Fibroblast of lung (primary cell): ENCODE data around the gene TMEM74B. TPM values are rescaled to one million over a fixed set of nuclear protein-coding genes. Genes with fewer than 3 reads are reported as not detected.

Experiments
- DNase-seq, 2 donors: peaks; one replicate each; pipeline versions ENCODE4 v3.0.0 to v3.0.0-alpha.2; 2010; ENCODE audit warnings: low read depth in 2 of 2
- H2AFZ ChIP-seq: 2 replicates; pipeline ENCODE4 v1.5.1; 2012; ENCODE audit warnings: low read length, control low read depth, inconsistent platforms
- H3K27ac ChIP-seq: 2 replicates; pipeline ENCODE4 v1.5.1; 2011; ENCODE audit warnings: low read length, control low read depth; ENCODE audit not compliant: insufficient read depth
- H3K27me3 ChIP-seq: 2 replicates; pipeline ENCODE4 v1.5.1; 2011; ENCODE audit warnings: mild to moderate bottlenecking, low read length; ENCODE audit not compliant: control insufficient read depth, insufficient read depth
- H3K36me3 ChIP-seq: 2 replicates; pipeline ENCODE4 v1.5.1; 2011; ENCODE audit warnings: low read length; ENCODE audit not compliant: control insufficient read depth, insufficient read depth
- H3K4me1 ChIP-seq: 2 replicates; pipeline ENCODE4 v1.5.1; 2011; ENCODE audit warnings: low read length; ENCODE audit not compliant: control insufficient read depth, insufficient read depth; ENCODE audit errors: extremely low read depth
- H3K4me2 ChIP-seq: 2 replicates; pipeline ENCODE4 v1.5.1; 2011; ENCODE audit warnings: low read length, control low read depth; ENCODE audit not compliant: insufficient read depth; ENCODE audit errors: extremely low read depth
- H3K4me3 ChIP-seq, 4 experiments: fragments of 200-600 bp in 1 of 4; sonication (generic) in 1 of 4; replicated peaks in 1 of 4; 2 replicates each; pipeline ENCODE4 v1.5.1; 2011 to 2016; ENCODE audit warnings: low read length in 4 of 4, low read depth in 3 of 4, mild to moderate bottlenecking in 3 of 4, control low read depth in 2 of 4, inconsistent platforms in 1 of 4, mixed read lengths in 1 of 4; ENCODE audit not compliant: insufficient read depth in 1 of 4; ENCODE audit errors: control extremely low read depth in 1 of 4
- H3K79me2 ChIP-seq: 2 replicates; pipeline ENCODE4 v1.5.1; 2012; ENCODE audit warnings: mild to moderate bottlenecking, low read length, inconsistent platforms; ENCODE audit not compliant: control insufficient read depth, insufficient read depth
- H3K9ac ChIP-seq: 2 replicates; pipeline ENCODE4 v1.5.1; 2011; ENCODE audit warnings: mild to moderate bottlenecking, low read length, control low read depth; ENCODE audit not compliant: insufficient read depth
- H3K9me3 ChIP-seq: 2 replicates; pipeline ENCODE4 v1.5.1; 2012; ENCODE audit warnings: low read depth, low read length; ENCODE audit not compliant: control insufficient read depth, insufficient read depth
- H4K20me1 ChIP-seq: 2 replicates; pipeline ENCODE4 v1.5.1; 2011; ENCODE audit warnings: low read length; ENCODE audit not compliant: control insufficient read depth, insufficient read depth; ENCODE audit errors: extremely low read depth
- EZH2 ChIP-seq: IDR thresholded peaks from 2 replicates; pipeline ENCODE4 v1.5.1; 2012; ENCODE audit warnings: low read length, control low read depth, mild to moderate bottlenecking; ENCODE audit errors: missing control alignments
- polyA plus RNA-seq, 2 donors: library from polyadenylated mRNA; depleted of rRNA in 1 of 2; stranded (reverse) in 1 of 2; unstranded in 1 of 2; fragments of >200 nt; gene quantifications; 2 replicates each; pipeline ENCODE4 v1.2.1, GENCODE V29; 2011 to 2012; ENCODE audit warnings: missing spikeins in 1 of 2
- total RNA-seq: library from RNA; depleted of rRNA; stranded (reverse); fragments of >200 nt; gene quantifications from 2 replicates; pipeline ENCODE4 v1.2.1, GENCODE V29; 2014
- TF ChIP-seq, protein P1 (sequence below), 2 donors: IDR thresholded peaks in 1 of 2; conservative IDR thresholded peaks in 1 of 2; 1 replicate in 1 of 2; 2 replicates in 1 of 2; pipeline ENCODE4 v1.5.1; 2011 to 2012; ENCODE audit warnings: low read length in 2 of 2, control low read depth in 1 of 2, inconsistent platforms in 1 of 2, low read depth in 1 of 2, mild to moderate bottlenecking in 1 of 2

Gene TMEM74B
- total and polyA plus RNA-seq, 2 donors (not counting 1 experiment from before 2014, with no cell fraction given): not detected

DNA sequence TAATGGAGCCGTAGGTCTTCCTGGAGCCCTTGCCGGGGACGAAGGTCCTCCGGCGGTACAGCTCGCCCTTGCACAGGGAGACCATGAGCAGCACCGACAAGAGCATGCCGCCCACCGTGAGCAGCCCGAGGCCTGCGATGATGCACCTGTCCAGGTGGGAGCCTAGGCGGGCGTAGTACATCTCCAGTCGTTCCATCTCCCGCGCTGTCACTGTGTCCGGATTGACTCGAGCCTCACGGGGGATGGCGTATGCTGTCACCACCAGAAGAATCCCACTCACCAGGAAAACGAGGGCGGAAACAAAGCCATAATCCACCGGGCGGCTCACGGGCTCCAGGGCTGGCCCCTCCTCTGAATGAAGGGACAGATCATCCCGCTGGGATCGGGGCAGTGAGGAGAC is 3.8 kb downstream of the TMEM74B start:
- Histone ChIP-seq H3K36me3 (no peaks in the 10 kb centered on the region), H3K4me1 (no peaks in the 10 kb centered on the region), H3K79me2 (no peaks in the 10 kb centered on the region), H3K4me2 (no peak overlapping the region), H3K4me3 (no peak overlapping the region), H3K27ac (no peak overlapping the region), H3K9me3 (no peaks in the 10 kb centered on the region), H4K20me1 (no peaks in the 10 kb centered on the region), H2AFZ (no peak overlapping the region), H3K27me3 (peaks cover 30% of the 10 kb centered on the region), H3K9ac (no peak overlapping the region)
- TF ChIP-seq EZH2: no peak
- no peak for DNase-seq

DNA sequence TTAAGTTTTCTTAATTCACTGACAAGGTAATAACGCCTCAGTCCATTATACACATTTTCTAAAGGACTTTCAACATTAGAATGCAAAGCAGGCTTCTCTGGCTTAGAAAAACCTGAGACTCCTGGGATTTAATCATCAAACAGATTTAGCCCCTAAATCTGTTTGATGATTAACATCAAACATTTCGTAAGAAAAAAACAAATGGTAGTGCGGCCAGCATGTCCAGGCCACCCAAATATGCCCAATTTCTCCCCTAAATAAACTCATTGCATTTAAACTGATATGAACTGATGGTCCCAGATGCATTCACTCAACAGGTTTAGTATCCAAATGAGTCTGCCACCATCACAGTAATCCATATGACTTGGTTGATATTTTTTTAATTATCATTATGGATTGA is 6.2 kb downstream of the TMEM74B start:
- no peak for TF ChIP-seq EZH2
- H3K27me3 ChIP-seq: peaks cover 16% of the 10 kb centered on the region
- H3K4me1 ChIP-seq: no peaks in the 10 kb centered on the region
- H3K27ac ChIP-seq: no peak overlapping the region
- DNase-seq: no peak
- H2AFZ ChIP-seq: no peak overlapping the region
- H4K20me1 ChIP-seq: no peaks in the 10 kb centered on the region
- no peaks in the 10 kb centered on the region for H3K79me2 ChIP-seq
- no peaks in the 10 kb centered on the region for H3K9me3 ChIP-seq
- H3K4me3 ChIP-seq: no peak overlapping the region
- H3K4me2 ChIP-seq: no peak overlapping the region
- H3K9ac ChIP-seq: no peak overlapping the region
- H3K36me3 ChIP-seq: no peaks in the 10 kb centered on the region

DNA sequence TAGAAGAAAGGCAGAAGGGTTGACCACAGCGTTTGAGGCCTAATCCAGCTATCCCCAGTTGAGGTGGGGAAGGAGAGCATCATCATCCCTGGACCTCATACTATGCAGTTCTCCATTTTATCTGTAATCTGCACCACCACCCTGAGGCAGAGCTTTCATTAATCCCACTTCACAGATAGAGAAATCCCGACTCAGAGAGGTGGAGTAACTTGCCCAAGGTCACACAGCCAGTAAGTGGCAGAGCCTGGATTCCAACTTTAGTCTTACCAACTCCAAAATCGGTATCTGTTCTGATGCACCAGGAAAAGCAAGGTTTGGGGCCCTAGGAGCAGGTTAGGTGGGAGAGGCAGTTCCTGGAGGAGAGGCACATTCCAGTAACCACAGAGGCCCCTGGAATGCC is 6.7 kb downstream of the TMEM74B start:
- no peaks in the 10 kb centered on the region for H4K20me1 ChIP-seq
- H3K9ac ChIP-seq: no peak overlapping the region
- H3K4me2 ChIP-seq: no peak overlapping the region
- H3K27ac ChIP-seq: no peak overlapping the region
- H3K27me3 ChIP-seq: peaks cover 10% of the 10 kb centered on the region
- H3K4me3 ChIP-seq: no peak overlapping the region
- no peaks in the 10 kb centered on the region for H3K36me3 ChIP-seq
- no peak for TF ChIP-seq EZH2
- TF ChIP-seq, protein P1, sequence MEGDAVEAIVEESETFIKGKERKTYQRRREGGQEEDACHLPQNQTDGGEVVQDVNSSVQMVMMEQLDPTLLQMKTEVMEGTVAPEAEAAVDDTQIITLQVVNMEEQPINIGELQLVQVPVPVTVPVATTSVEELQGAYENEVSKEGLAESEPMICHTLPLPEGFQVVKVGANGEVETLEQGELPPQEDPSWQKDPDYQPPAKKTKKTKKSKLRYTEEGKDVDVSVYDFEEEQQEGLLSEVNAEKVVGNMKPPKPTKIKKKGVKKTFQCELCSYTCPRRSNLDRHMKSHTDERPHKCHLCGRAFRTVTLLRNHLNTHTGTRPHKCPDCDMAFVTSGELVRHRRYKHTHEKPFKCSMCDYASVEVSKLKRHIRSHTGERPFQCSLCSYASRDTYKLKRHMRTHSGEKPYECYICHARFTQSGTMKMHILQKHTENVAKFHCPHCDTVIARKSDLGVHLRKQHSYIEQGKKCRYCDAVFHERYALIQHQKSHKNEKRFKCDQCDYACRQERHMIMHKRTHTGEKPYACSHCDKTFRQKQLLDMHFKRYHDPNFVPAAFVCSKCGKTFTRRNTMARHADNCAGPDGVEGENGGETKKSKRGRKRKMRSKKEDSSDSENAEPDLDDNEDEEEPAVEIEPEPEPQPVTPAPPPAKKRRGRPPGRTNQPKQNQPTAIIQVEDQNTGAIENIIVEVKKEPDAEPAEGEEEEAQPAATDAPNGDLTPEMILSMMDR (conservative IDR thresholded peaks at IDR 0.05 in 1 of 2, IDR thresholded peaks at IDR 0.05 in 1 of 2; ENCODE audit: low read depth in 1 of 2, low read length in 2 of 2): no peak
- no peaks in the 10 kb centered on the region for H3K4me1 ChIP-seq
- H3K79me2 ChIP-seq: no peaks in the 10 kb centered on the region
- H2AFZ ChIP-seq: no peak overlapping the region
- DNase-seq: no peak
- H3K9me3 ChIP-seq: no peaks in the 10 kb centered on the region

DNA sequence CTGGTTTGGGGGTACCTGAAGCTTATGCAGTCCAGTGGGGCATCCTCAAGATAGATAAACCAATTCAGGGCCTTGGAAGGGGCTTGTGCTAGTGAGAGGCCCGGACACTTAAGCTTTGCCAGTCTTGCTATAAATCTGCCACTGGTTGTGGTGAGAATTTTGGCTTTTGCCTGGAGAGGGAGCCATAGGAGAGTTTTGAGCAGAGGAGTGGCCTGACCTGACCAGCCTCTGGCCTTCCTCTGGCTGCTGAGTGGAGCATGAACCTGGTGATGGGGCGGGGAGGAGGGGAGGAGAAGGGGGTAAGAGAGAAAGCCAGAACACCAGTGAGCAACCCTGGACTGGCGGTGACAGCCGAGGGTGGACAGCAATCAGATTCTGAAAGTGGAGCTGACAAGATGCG is 7.1 kb downstream of the TMEM74B start:
- no peak overlapping the region for H3K27ac ChIP-seq
- no peaks in the 10 kb centered on the region for H3K36me3 ChIP-seq
- no peak for DNase-seq
- no peak overlapping the region for H2AFZ ChIP-seq
- no peaks in the 10 kb centered on the region for H3K4me1 ChIP-seq
- no peak overlapping the region for H3K9ac ChIP-seq
- H3K4me2 ChIP-seq: no peak overlapping the region
- H3K27me3 ChIP-seq: peaks cover 7% of the 10 kb centered on the region
- TF ChIP-seq, protein P1 (conservative IDR thresholded peaks at IDR 0.05 in 1 of 2, IDR thresholded peaks at IDR 0.05 in 1 of 2; ENCODE audit: low read depth in 1 of 2, low read length in 2 of 2): no peak
- TF ChIP-seq EZH2: no peak
- no peak overlapping the region for H3K4me3 ChIP-seq
- no peaks in the 10 kb centered on the region for H4K20me1 ChIP-seq
- H3K9me3 ChIP-seq: no peaks in the 10 kb centered on the region
- H3K79me2 ChIP-seq: no peaks in the 10 kb centered on the region
